GM18520 (cell line): Measurements from ENCODE around the gene PANK1.

ENCODE experiments used
- ATAC-seq: cut with Tn5 transposase; IDR thresholded peaks from one replicate; pipeline ENCODE4 v1.9.1; 2021; ENCODE audit not compliant: unreplicated experiment

Gene PANK1

DNA sequence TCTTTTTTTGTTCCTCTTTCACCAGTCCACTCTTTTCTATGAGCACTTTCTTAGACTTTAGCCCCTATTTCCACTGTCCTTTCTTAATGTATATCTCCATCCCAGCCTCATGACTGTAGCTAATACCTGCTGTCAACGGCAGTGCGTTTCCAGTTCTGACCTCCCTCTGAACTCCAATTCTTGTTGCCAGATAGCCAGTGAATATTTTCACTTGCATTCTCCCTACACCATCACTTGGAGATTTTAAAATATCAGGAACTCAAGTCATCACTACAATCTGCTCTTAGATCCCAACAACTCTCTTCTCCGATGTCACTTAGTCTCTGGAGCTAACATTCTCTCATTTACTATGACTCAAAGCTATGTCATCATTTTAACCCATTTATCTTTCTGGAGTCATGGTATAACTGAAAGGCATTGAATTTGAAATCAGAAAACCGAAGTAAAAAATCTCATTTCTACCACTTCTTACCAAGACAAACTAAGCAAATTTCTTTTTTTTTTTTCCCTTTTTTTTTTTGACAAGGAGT is 104.6 kb downstream of the PANK1 start:
- no peak for ATAC-seq

DNA sequence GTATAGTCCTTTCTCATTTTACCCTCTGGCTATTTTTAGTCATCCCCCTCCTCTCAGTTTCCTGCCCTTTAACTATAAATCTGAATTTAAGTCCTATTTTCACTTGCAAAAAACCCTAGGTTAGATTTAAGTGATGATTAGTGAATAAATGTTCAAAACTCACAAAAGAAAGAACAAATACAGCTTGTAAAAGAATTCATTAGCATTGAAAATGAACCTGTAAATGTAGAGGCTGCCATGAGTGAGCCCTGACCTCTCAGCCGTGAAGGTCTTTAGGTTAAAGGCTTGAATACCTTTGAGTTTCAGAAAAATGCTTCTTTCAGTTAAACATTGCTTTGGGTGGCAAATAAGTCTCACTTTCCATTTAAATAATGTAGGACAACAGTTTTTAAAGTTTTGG is 107.7 kb downstream of the PANK1 start:
- ATAC-seq = no peak

GRCh38 chr10:89536013-89536354 is 109.1 kb downstream of the PANK1 start:
- no peak for ATAC-seq

- no peak for ATAC-seq
Measured at GRCh38 chr10:89535171-89536012, 109.7 kb downstream of the PANK1 start, which contains the start of gene SLC16A12. TSS of gene SLC16A12 (minus strand) at chr10:89535594. CDS start at chr10:89462578, 73,016 bp downstream.

- no peak for ATAC-seq
Measured at GRCh38 chr10:89534826-89535166, 110.2 kb downstream of the PANK1 start.
